Astrocyte of the cerebellum (primary cell): Measurements from ENCODE around the gene ARHGEF17.

Experiments
- DNase-seq: peaks from one replicate; pipeline ENCODE4 v3.0.0-alpha.2; 2011; ENCODE audit warnings: low read depth
- H3K4me3 ChIP-seq: 2 replicates; pipeline ENCODE4 v1.5.1; 2011; ENCODE audit warnings: mild to moderate bottlenecking, low read depth, low read length, moderate library complexity
- CTCF ChIP-seq: IDR thresholded peaks from 2 replicates; pipeline ENCODE4 v1.5.1; 2012; ENCODE audit warnings: low read length, low read depth, moderate library complexity, mild to moderate bottlenecking; ENCODE audit errors: missing control alignments
- in situ Hi-C: cut with HindIII; loops from 2 replicates; pipeline ENCODE4 v1.10.0; 2017; ENCODE audit warnings: low sequenced_read_pairs

The ARHGEF17 gene

GRCh38 chr11:73396251-73396930 is 88.3 kb downstream of the ARHGEF17 start:
- in situ Hi-C loops, result no loop called here
- H3K4me3 ChIP-seq, result no peak overlapping the region
- no peak for TF ChIP-seq CTCF
- no peak for DNase-seq

- no peak for DNase-seq
- in situ Hi-C loops, result no loop called here
- TF ChIP-seq CTCF, result no peak
- H3K4me3 ChIP-seq, result no peak overlapping the region
Measured at GRCh38 chr11:73396985-73397384, 88.9 kb downstream of the ARHGEF17 start.

- in situ Hi-C loops, result no loop called here
- TF ChIP-seq CTCF, result no peak
- DNase-seq, result no peak
- H3K4me3 ChIP-seq, result no peak overlapping the region
Measured at GRCh38 chr11:73397468-73398131, 89.5 kb downstream of the ARHGEF17 start.

- no peak overlapping the region for H3K4me3 ChIP-seq
- TF ChIP-seq CTCF, result no peak
- no peak for DNase-seq
- in situ Hi-C loops, result no loop called here
Measured at GRCh38 chr11:73398132-73398526, 90.1 kb downstream of the ARHGEF17 start.

GRCh38 chr11:73398721-73399120 is 90.6 kb downstream of the ARHGEF17 start:
- TF ChIP-seq CTCF, result no peak
- no peak for DNase-seq
- no peak overlapping the region for H3K4me3 ChIP-seq
- in situ Hi-C loops, result no loop called here

GRCh38 chr11:73399159-73399590 is 91.1 kb downstream of the ARHGEF17 start:
- no peak for TF ChIP-seq CTCF
- in situ Hi-C loops, result no loop called here
- DNase-seq, result no peak
- H3K4me3 ChIP-seq, result no peak overlapping the region
